DND-41 (cell line): ENCODE data around the gene CACNB1.

Experiments
- ATAC-seq: fragments of 200-7000 bp; cut with Tn5 transposase; 3 replicates; pipeline ENCODE4 v1.9.1; 2021; ENCODE audit warnings: low read depth; ENCODE audit not compliant: insufficient read depth
- DNase-seq: peaks from one replicate; pipeline ENCODE4 v3.0.0-alpha.2; 2020
- H2AFZ ChIP-seq: 2 replicates; pipeline ENCODE4 v1.6.0; 2012; ENCODE audit warnings: low read depth, low read length
- H3K27ac ChIP-seq: 2 replicates; pipeline ENCODE4 v1.5.1; 2012; ENCODE audit warnings: low read length, inconsistent platforms
- H3K27me3 ChIP-seq: fragments of 200-600 bp; sonication (generic); 2 replicates; pipeline ENCODE4 v1.6.0; 2012; ENCODE audit warnings: low read length, mild to moderate bottlenecking, inconsistent platforms; ENCODE audit not compliant: insufficient read depth, poor library complexity
- H3K36me3 ChIP-seq: 2 replicates; pipeline ENCODE4 v1.5.1; 2012; ENCODE audit warnings: low read length, inconsistent platforms; ENCODE audit not compliant: insufficient read depth
- H3K4me1 ChIP-seq: 2 replicates; pipeline ENCODE4 v1.5.1; 2012; ENCODE audit warnings: mild to moderate bottlenecking, low read length; ENCODE audit not compliant: insufficient read depth
- H3K4me2 ChIP-seq: 2 replicates; pipeline ENCODE4 v1.6.0; 2012; ENCODE audit warnings: mild to moderate bottlenecking, moderate library complexity, low read length, inconsistent platforms; ENCODE audit not compliant: insufficient read depth
- H3K4me3 ChIP-seq, 2 experiments: fragments of 200-600 bp in 1 of 2; shearing (Covaris generic) in 1 of 2; 2 replicates each; pipeline ENCODE4 v1.5.1; 2012 to 2016; ENCODE audit warnings: inconsistent platforms in 2 of 2, low read length in 2 of 2, mild to moderate bottlenecking in 2 of 2, low read depth in 1 of 2, moderate library complexity in 1 of 2
- H3K79me2 ChIP-seq: 2 replicates; pipeline ENCODE4 v1.6.0; 2012; ENCODE audit warnings: low read length, inconsistent platforms; ENCODE audit not compliant: insufficient read depth
- H3K9ac ChIP-seq: 2 replicates; pipeline ENCODE4 v1.6.0; 2012; ENCODE audit warnings: low read depth, mild to moderate bottlenecking, inconsistent platforms, low read length, moderate library complexity
- H3K9me3 ChIP-seq: 2 replicates; pipeline ENCODE4 v1.5.1; 2012; ENCODE audit warnings: low read length, moderate library complexity, mild to moderate bottlenecking, inconsistent platforms; ENCODE audit not compliant: insufficient read depth, severe bottlenecking
- H4K20me1 ChIP-seq: 2 replicates; pipeline ENCODE4 v1.6.0; 2012; ENCODE audit warnings: low read length; ENCODE audit not compliant: insufficient read depth
- CTCF ChIP-seq: IDR thresholded peaks from 2 replicates; pipeline ENCODE4 v1.5.1; 2012; ENCODE audit warnings: borderline replicate concordance, low read length, moderate library complexity, mild to moderate bottlenecking; ENCODE audit not compliant: poor library complexity, severe bottlenecking; ENCODE audit errors: extremely low read depth
- EZH2 ChIP-seq: IDR thresholded peaks from 3 replicates; pipeline ENCODE4 v1.6.1; 2012; ENCODE audit warnings: borderline replicate concordance, low read depth, mild to moderate bottlenecking, moderate library complexity, low read length, inconsistent platforms; ENCODE audit not compliant: severe bottlenecking

CACNB1 gene

GRCh38 chr17:39167476-39167875 lies 30.0 kb downstream of the CACNB1 start:
- Histone ChIP-seq H3K27ac (peak overlapping the region; percentile 93), H4K20me1 (no peaks in the 10 kb centered on the region), H3K4me2 (peak overlapping the region; percentile 62), H3K9ac (peak overlapping the region; percentile 48), H3K4me3 (peak overlapping the region in 1 of 2 experiments; percentile 7; a peak in 1 of 4 replicates), H2AFZ (no peak overlapping the region), H3K79me2 (no peaks in the 10 kb centered on the region), H3K36me3 (no peaks in the 10 kb centered on the region), H3K27me3 (no peaks in the 10 kb centered on the region), H3K4me1 (peaks cover 83% of the 10 kb centered on the region), H3K9me3 (no peaks in the 10 kb centered on the region)
- no peak for TF ChIP-seq EZH2
- no peak for TF ChIP-seq CTCF
- DNase-seq (peak; percentile 85), ATAC-seq (peak; percentile 85)

GRCh38 chr17:39166437-39167335 lies 30.8 kb downstream of the CACNB1 start:
- peak overlapping the region in 1 of 2 experiments; percentile 7; a peak in 1 of 4 replicates for H3K4me3 ChIP-seq
- H3K27ac ChIP-seq = peak overlapping the region; percentile 93
- ATAC-seq = peak; percentile 6; the same call in 1 of the 3 replicates
- TF ChIP-seq CTCF (no peak), EZH2 (no peak)
- H2AFZ ChIP-seq = no peak overlapping the region
- H3K27me3 ChIP-seq = no peaks in the 10 kb centered on the region
- H3K9me3 ChIP-seq = no peaks in the 10 kb centered on the region
- H3K36me3 ChIP-seq = no peaks in the 10 kb centered on the region
- H3K79me2 ChIP-seq = no peaks in the 10 kb centered on the region
- peak; percentile 32 for DNase-seq
- peaks cover 83% of the 10 kb centered on the region for H3K4me1 ChIP-seq
- no peaks in the 10 kb centered on the region for H4K20me1 ChIP-seq
- H3K9ac ChIP-seq = peak overlapping the region; percentile 48
- peak overlapping the region; percentile 62 for H3K4me2 ChIP-seq

GRCh38 chr17:39165841-39166349 lies 31.6 kb downstream of the CACNB1 start, which contains the start of gene ARL5C:
Gene ARL5C, minus strand, starts transcription at chr17:39166161. Its CDS starts 401 bp downstream, at chr17:39165760.
- peak within 1 kb of the TSS in 1 of 2 experiments; percentile 7; a peak in 1 of 4 replicates for H3K4me3 ChIP-seq
- peak within 1 kb of the TSS; percentile 93 for H3K27ac ChIP-seq
- H3K79me2 ChIP-seq = no peaks in the 10 kb centered on the region
- H3K9me3 ChIP-seq = no peaks in the 10 kb centered on the region
- peak within 1 kb of the TSS; percentile 62 for H3K4me2 ChIP-seq
- no peak within 1 kb of the TSS for H2AFZ ChIP-seq
- no peaks in the 10 kb centered on the region for H3K27me3 ChIP-seq
- DNase-seq (no peak), ATAC-seq (no peak)
- peak within 1 kb of the TSS; percentile 48 for H3K9ac ChIP-seq
- no peaks in the 10 kb centered on the region for H3K36me3 ChIP-seq
- H3K4me1 ChIP-seq = peaks cover 81% of the 10 kb centered on the region
- no peak for TF ChIP-seq EZH2
- TF ChIP-seq CTCF = no peak
- H4K20me1 ChIP-seq = no peaks in the 10 kb centered on the region
